ENCODE data around the gene TASL. TPM values are rescaled to one million over a fixed set of nuclear protein-coding genes. Genes with fewer than 3 reads are reported as not detected.

TASL gene
- total RNA-seq, 2 experiments from 2014 or later: 0.41 to 0.75 TPM

- POLR2A ChIA-PET: no interaction called here
- no peak for TF ChIP-seq CTCF (IDR thresholded peaks at IDR 0.05)
- no peaks in the 10 kb centered on the region for H3K36me3 ChIP-seq (ENCODE audit: insufficient read depth, low read length)
- Mint-ChIP-seq H3K27ac (no peak overlapping the region), H3K27me3 (no peaks in the 10 kb centered on the region), H3K36me3 (ENCODE audit: low read depth) (no peaks in the 10 kb centered on the region), H3K4me1 (ENCODE audit: low read depth) (peaks cover 12% of the 10 kb centered on the region), H3K4me3 (no peak overlapping the region), H3K9me3 (no peaks in the 10 kb centered on the region)
- no peaks in the 10 kb centered on the region for H3K9me3 ChIP-seq (ENCODE audit: control insufficient read depth in 1 of 2, insufficient read depth in 1 of 2, low read length in 2 of 2)
- H3K4me1 ChIP-seq (ENCODE audit: insufficient read depth, low read length): no peaks in the 10 kb centered on the region
- H3K27ac ChIP-seq (ENCODE audit: low read depth in 1 of 2, low read length in 2 of 2): no peak overlapping the region
- H3K27me3 ChIP-seq (ENCODE audit: control insufficient read depth in 1 of 2, insufficient read depth in 2 of 2, low read length in 2 of 2): no peaks in the 10 kb centered on the region
- CTCF ChIA-PET: no interaction called here
- ATAC-seq (ENCODE audit: poor library complexity): no peak
- no peak for DNase-seq
- intact Hi-C loops (cut with DNase I, micrococcal nuclease): no loop called here
- no peak overlapping the region for H3K4me3 ChIP-seq (ENCODE audit: low read length)
These were observed 19.8 kb upstream of the TASL start for GRCh38 chrX:30597216-30598012.

GRCh38 chrX:30593440-30594200 is 16.1 kb upstream of the TASL start:
- ATAC-seq (ENCODE audit: poor library complexity) (no peak), DNase-seq (peak in 12 of 14 experiments; percentile 1 to 62 (median 16))
- Histone ChIP-seq H3K9me3 (ENCODE audit: control insufficient read depth in 1 of 2, insufficient read depth in 1 of 2, low read length in 2 of 2) (no peaks in the 10 kb centered on the region), H3K4me1 (ENCODE audit: insufficient read depth, low read length) (no peaks in the 10 kb centered on the region), H3K27me3 (ENCODE audit: control insufficient read depth in 1 of 2, insufficient read depth in 2 of 2, low read length in 2 of 2) (no peaks in the 10 kb centered on the region), H3K36me3 (ENCODE audit: insufficient read depth, low read length) (no peaks in the 10 kb centered on the region), H3K4me3 (ENCODE audit: low read length) (no peak overlapping the region), H3K27ac (ENCODE audit: low read depth in 1 of 2, low read length in 2 of 2) (no peak overlapping the region)
- H3K4me1 Mint-ChIP-seq (ENCODE audit: low read depth): peaks cover 12% of the 10 kb centered on the region
- no peaks in the 10 kb centered on the region for H3K36me3 Mint-ChIP-seq (ENCODE audit: low read depth)
- no peak overlapping the region for H3K27ac Mint-ChIP-seq
- H3K9me3 Mint-ChIP-seq: no peaks in the 10 kb centered on the region
- no peak overlapping the region for H3K4me3 Mint-ChIP-seq
- intact Hi-C loops (cut with DNase I, micrococcal nuclease): no loop called here
- peak; percentile 28 for TF ChIP-seq CTCF (IDR thresholded peaks at IDR 0.05)
- H3K27me3 Mint-ChIP-seq: no peaks in the 10 kb centered on the region
- ChIA-PET POLR2A (no interaction called here), CTCF (interaction anchor here (1.3 kb wide), 1 partner anchor 15 kb away, joined by 3 read pairs; no protein-coding TSS in a partner anchor)

GRCh38 chrX:30592831-30593230 is 15.3 kb upstream of the TASL start:
- peaks cover 12% of the 10 kb centered on the region for H3K4me1 Mint-ChIP-seq (ENCODE audit: low read depth)
- no peak for DNase-seq
- Histone ChIP-seq H3K27me3 (ENCODE audit: control insufficient read depth in 1 of 2, insufficient read depth in 2 of 2, low read length in 2 of 2) (no peaks in the 10 kb centered on the region), H3K9me3 (ENCODE audit: control insufficient read depth in 1 of 2, insufficient read depth in 1 of 2, low read length in 2 of 2) (no peaks in the 10 kb centered on the region), H3K4me1 (ENCODE audit: insufficient read depth, low read length) (no peaks in the 10 kb centered on the region), H3K36me3 (ENCODE audit: insufficient read depth, low read length) (no peaks in the 10 kb centered on the region), H3K27ac (ENCODE audit: low read depth in 1 of 2, low read length in 2 of 2) (no peak overlapping the region), H3K4me3 (ENCODE audit: low read length) (no peak overlapping the region)
- TF ChIP-seq CTCF (IDR thresholded peaks at IDR 0.05): no peak
- no peak overlapping the region for H3K4me3 Mint-ChIP-seq
- H3K27me3 Mint-ChIP-seq: no peaks in the 10 kb centered on the region
- no peak overlapping the region for H3K27ac Mint-ChIP-seq
- POLR2A ChIA-PET: no interaction called here
- CTCF ChIA-PET: interaction anchor here (1.3 kb wide), 1 partner anchor 14 kb away, joined by 3 read pairs; no protein-coding TSS in a partner anchor
- intact Hi-C loops (cut with DNase I, micrococcal nuclease): no loop called here
- H3K9me3 Mint-ChIP-seq: no peaks in the 10 kb centered on the region
- ATAC-seq (ENCODE audit: poor library complexity): no peak
- no peaks in the 10 kb centered on the region for H3K36me3 Mint-ChIP-seq (ENCODE audit: low read depth)
